SK-N-SH (cell line): ENCODE measurements around the gene SCRG1.

Source experiments
- CTCF ChIP-seq: fragments of 200-600 bp; sonication (generic); IDR thresholded peaks from 2 replicates; pipeline ENCODE4 v1.6.1; 2017; ENCODE audit warnings: antibody characterized with exemption, mild to moderate bottlenecking, moderate library complexity
- ELF1 ChIP-seq: IDR thresholded peaks from 2 replicates; pipeline ENCODE4 v1.4.0; 2012
- EP300 ChIP-seq, 2 experiments: IDR thresholded peaks; 2 replicates each; pipeline versions ENCODE4 v1.4.0 to v1.6.1; 2012; ENCODE audit warnings: borderline replicate concordance in 1 of 2, low read depth in 1 of 2, low read length in 1 of 2
- GABPA ChIP-seq: IDR thresholded peaks from 2 replicates; pipeline ENCODE4 v1.4.0; 2012; ENCODE audit warnings: low read depth, mild to moderate bottlenecking
- GATA2 ChIP-seq: sonication (generic); formaldehyde crosslinking; IDR thresholded peaks from 2 replicates; pipeline ENCODE4 v1.5.0; 2020; ENCODE audit warnings: mild to moderate bottlenecking, missing genetic modification reagents
- MAX ChIP-seq: IDR thresholded peaks from 2 replicates; pipeline ENCODE4 v1.4.0; 2012; ENCODE audit warnings: low read depth
- REST ChIP-seq: IDR thresholded peaks from 2 replicates; pipeline ENCODE4 v1.6.1; 2012; ENCODE audit warnings: mild to moderate bottlenecking, low read depth, low read length, moderate library complexity
- TAF1 ChIP-seq: IDR thresholded peaks from 2 replicates; pipeline ENCODE4 v1.6.1; 2012; ENCODE audit warnings: low read depth, mild to moderate bottlenecking, low read length, moderate library complexity, borderline replicate concordance

GRCh38 chr4:173442223-173442932 is 43.5 kb upstream of the SCRG1 start:
- TF ChIP-seq CTCF (no peak), ELF1 (no peak), REST (no peak), TAF1 (no peak), EP300 (IDR thresholded peaks at IDR 0.05; ENCODE audit: borderline replicate concordance in 1 of 2, low read depth in 1 of 2, low read length in 1 of 2) (no peak), GABPA (no peak), GATA2 (no peak), MAX (no peak)
